Smooth muscle cell (in vitro differentiated cells): ENCODE data around the gene LIF. TPM values are rescaled to one million over a fixed set of nuclear protein-coding genes. Genes with fewer than 3 reads are reported as not detected.
A peak's percentile ranks its signal among the peaks of the same experiment; 100 is the strongest.

ENCODE experiments used
- DNase-seq: peaks from one replicate; lab custom pipeline; 2025; ENCODE audit not compliant: unreplicated experiment; lab: John Stamatoyannopoulos, UW
- H2AFZ ChIP-seq: fragments of 200-600 bp; sonication (generic); 2 replicates; pipeline ENCODE4 v1.6.0; 2016; ENCODE audit warnings: antibody characterized with exemption, low read depth, mild to moderate bottlenecking
- H3F3A ChIP-seq: fragments of 200-600 bp; sonication (generic); 2 replicates; pipeline ENCODE4 v1.6.0; 2017; ENCODE audit warnings: antibody characterized with exemption, low read depth
- H3K27ac ChIP-seq: fragments of 200-600 bp; sonication (generic); 2 replicates; pipeline ENCODE4 v1.5.1; 2016; ENCODE audit warnings: low read depth, mild to moderate bottlenecking
- H3K27me3 ChIP-seq: fragments of 200-600 bp; sonication (generic); 2 replicates; pipeline ENCODE4 v1.6.1; 2016; ENCODE audit warnings: low read depth, mild to moderate bottlenecking
- H3K36me3 ChIP-seq: fragments of 200-600 bp; sonication (generic); 2 replicates; pipeline ENCODE4 v1.5.1; 2016; ENCODE audit warnings: low read depth
- H3K4me1 ChIP-seq: fragments of 200-600 bp; sonication (generic); 2 replicates; pipeline ENCODE4 v1.5.1; 2016; ENCODE audit warnings: low read depth
- H3K4me2 ChIP-seq: fragments of 200-600 bp; sonication (generic); 2 replicates; pipeline ENCODE4 v1.6.0; 2016; ENCODE audit warnings: mild to moderate bottlenecking
- H3K4me3 ChIP-seq: fragments of 200-600 bp; sonication (generic); 2 replicates; pipeline ENCODE4 v1.5.1; 2016; ENCODE audit warnings: mild to moderate bottlenecking
- H3K79me2 ChIP-seq: fragments of 200-600 bp; sonication (generic); 2 replicates; pipeline ENCODE4 v1.6.0; 2016; ENCODE audit warnings: low read depth, mild to moderate bottlenecking
- H3K9ac ChIP-seq: fragments of 200-600 bp; sonication (generic); 2 replicates; pipeline ENCODE4 v1.6.0; 2016; ENCODE audit warnings: low read depth
- H3K9me3 ChIP-seq: fragments of 200-600 bp; sonication (generic); replicated peaks from 2 replicates; pipeline ENCODE4 v1.5.1; 2016; ENCODE audit warnings: low read depth
- H4K20me1 ChIP-seq: fragments of 200-600 bp; sonication (generic); 2 replicates; pipeline ENCODE4 v1.6.0; 2016; ENCODE audit warnings: low read depth
- CTCF ChIP-seq: fragments of 200-600 bp; sonication (generic); IDR thresholded peaks from 2 replicates; pipeline ENCODE4 v1.5.1; 2017; ENCODE audit warnings: borderline replicate concordance, mild to moderate bottlenecking, antibody characterized with exemption; ENCODE audit not compliant: insufficient read depth, poor library complexity, severe bottlenecking
- WGBS: methylation state at CpG from one replicate; pipeline ENCODE4 v1.1.7; 2016; ENCODE audit warnings: low lambda C conversion rate; 5-methylcytosine and 5-hydroxymethylcytosine counted together
- polyA plus RNA-seq: library from polyadenylated mRNA; unstranded; fragments of >200 nt; fragmentation: Nextera tagmentation; extraction: Ambion mirVana; gene quantifications from 2 replicates; pipeline ENCODE4 v1.2.1, GENCODE V29; 2016
- total RNA-seq: library from RNA; depleted of rRNA; stranded (reverse); fragments of >200 nt; gene quantifications from 2 replicates; pipeline ENCODE4 v1.2.3, GENCODE V29; 2014

The LIF gene
- total and polyA plus RNA-seq, 2 experiments from 2014 or later, result 29.9 to 31.2 TPM

DNA sequence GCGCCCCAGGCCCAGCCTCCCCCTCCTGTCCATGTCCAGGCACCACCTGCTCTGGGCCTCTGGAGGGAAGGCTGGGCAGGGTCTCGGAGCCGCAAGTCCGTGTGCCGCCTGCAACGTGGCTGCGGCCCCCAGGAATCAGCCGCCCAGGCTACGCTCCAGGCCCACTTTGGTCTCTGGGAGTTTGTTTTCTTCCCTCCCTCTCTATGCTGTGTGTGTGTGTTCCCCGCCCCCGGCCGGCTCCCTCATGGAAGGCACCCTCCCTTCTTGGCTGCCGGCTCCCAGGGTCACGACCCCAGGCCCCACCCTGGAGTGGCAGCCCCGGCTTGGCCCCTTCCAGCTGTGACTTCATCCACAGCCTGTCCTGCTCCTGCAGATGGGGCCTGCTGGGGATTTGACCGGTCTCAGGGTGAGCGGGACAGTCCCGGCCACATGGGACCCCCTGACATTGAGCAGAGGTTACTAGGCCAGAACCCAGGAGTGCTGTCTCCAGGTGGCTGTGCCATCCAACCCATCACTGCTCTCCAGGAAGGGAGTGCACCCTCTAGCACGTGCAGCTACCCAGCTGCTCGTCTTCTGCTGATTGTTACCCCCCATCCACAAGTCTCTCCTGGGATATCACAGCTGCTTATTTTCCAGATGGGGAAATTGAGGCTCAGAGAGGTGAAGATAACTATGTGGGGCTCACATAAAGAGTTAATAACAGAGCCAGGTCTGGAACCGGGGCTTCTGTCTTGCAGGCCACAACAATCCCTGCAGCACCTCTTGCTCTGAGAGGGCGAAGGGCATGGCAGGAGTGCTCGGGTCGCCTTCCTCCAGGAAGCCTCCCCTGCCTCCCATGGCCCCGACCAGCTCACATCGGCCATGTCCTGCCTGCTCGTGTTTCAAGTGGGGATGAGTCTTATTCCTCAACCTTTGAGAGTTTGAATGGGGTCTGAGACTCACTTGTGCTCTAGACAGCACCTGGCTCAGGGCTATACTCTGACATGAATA is 2.8 kb upstream of the LIF start:
- Histone ChIP-seq H4K20me1 (no peaks in the 10 kb centered on the region), H2AFZ (no peak overlapping the region), H3K27me3 (no peaks in the 10 kb centered on the region), H3K9ac (peak overlapping the region; percentile 85), H3F3A (peaks cover 20% of the 10 kb centered on the region), H3K4me1 (peaks cover 24% of the 10 kb centered on the region), H3K4me3 (no peak overlapping the region), H3K9me3 (no peaks in the 10 kb centered on the region), H3K36me3 (no peaks in the 10 kb centered on the region), H3K27ac (peak overlapping the region; percentile 91), H3K79me2 (peaks cover 26% of the 10 kb centered on the region), H3K4me2 (no peak overlapping the region)
- 80% methylated on average over 22 of the region's 27 CpGs for WGBS
- DNase-seq, result no peak
- TF ChIP-seq CTCF, result no peak

DNA sequence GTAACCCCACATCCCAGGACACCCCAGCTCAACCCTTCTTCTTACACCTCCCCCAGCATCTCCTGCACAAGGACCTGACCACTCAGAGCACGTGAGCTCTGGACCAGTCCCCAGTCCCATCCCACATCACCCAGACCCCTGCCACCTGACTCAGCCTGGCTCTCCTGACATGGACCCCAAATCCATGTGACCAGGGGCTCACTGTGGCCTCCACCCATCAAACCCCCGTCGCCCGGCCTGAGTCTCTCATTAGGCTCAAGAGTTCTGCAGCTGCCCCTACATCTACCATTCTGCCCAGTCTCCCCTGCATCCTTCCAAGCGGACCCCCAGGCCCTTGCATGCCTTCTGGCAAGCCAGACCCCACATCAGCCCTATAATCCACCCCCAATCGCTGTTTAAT is 1.9 kb upstream of the LIF start:
- Histone ChIP-seq H3K27me3 (no peaks in the 10 kb centered on the region), H2AFZ (no peak overlapping the region), H3K4me3 (no peak overlapping the region), H3K36me3 (no peaks in the 10 kb centered on the region), H4K20me1 (no peaks in the 10 kb centered on the region), H3K27ac (no peak overlapping the region), H3K9me3 (no peaks in the 10 kb centered on the region), H3K4me2 (no peak overlapping the region), H3F3A (peaks cover 18% of the 10 kb centered on the region), H3K9ac (no peak overlapping the region), H3K4me1 (peaks cover 18% of the 10 kb centered on the region), H3K79me2 (peaks cover 33% of the 10 kb centered on the region)
- no peak for TF ChIP-seq CTCF
- no peak for DNase-seq
- 94% methylated on average over 6 of the region's 6 CpGs for WGBS

DNA sequence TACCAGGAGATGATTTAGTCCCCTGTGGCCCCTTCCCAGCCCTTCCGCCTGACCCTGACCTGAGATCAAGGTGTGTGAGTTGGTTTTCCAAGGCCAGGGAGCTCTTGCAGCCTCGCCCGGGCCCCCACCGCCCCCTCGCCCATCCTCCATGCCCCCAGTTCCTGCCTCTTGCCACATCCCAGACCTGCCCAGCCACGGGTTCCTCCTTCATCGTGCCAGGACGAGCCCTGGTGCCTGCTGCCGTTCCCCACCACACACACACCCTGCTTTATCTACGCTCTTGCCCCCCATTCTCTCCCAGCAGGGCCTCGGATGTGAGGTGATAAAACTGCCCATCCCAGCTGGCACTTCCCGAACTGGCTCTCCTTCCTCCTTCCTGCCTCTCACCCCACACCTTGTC is 1.4 kb upstream of the LIF start:
- no peak for TF ChIP-seq CTCF

More for the DNA sequence above, 1.4 kb upstream of the LIF start:
- Histone ChIP-seq H3K9ac (no peak overlapping the region), H2AFZ (no peak overlapping the region), H3K4me3 (no peak overlapping the region), H3K27ac (no peak overlapping the region), H3F3A (peaks cover 18% of the 10 kb centered on the region), H3K27me3 (no peaks in the 10 kb centered on the region), H4K20me1 (no peaks in the 10 kb centered on the region), H3K4me1 (peaks cover 16% of the 10 kb centered on the region), H3K9me3 (no peaks in the 10 kb centered on the region), H3K4me2 (no peak overlapping the region), H3K36me3 (no peaks in the 10 kb centered on the region), H3K79me2 (peaks cover 36% of the 10 kb centered on the region)
- no peak for DNase-seq
- WGBS, result 98% methylated on average over 4 of the region's 12 CpGs
